GM23338 (cell line): ENCODE measurements around the gene KIF24. TPM values are rescaled to one million over a fixed set of nuclear protein-coding genes. Genes with fewer than 3 reads are reported as not detected.

Source experiments
- ATAC-seq: fragments of 200-7000 bp; cut with Tn5 transposase; 3 replicates; pipeline ENCODE4 v1.9.1; 2020
- DNase-seq: peaks from one replicate; pipeline ENCODE4 v3.0.0-alpha.2; 2015; ENCODE audit warnings: low spot score
- H2AFZ ChIP-seq: fragments of 200-600 bp; sonication (generic); 2 replicates; pipeline ENCODE4 v1.8.0; 2016; ENCODE audit warnings: antibody characterized with exemption, mild to moderate bottlenecking, moderate library complexity
- H3F3A ChIP-seq: fragments of 200-600 bp; sonication (generic); replicated peaks from 2 replicates; pipeline ENCODE4 v1.8.0; 2017; ENCODE audit warnings: antibody characterized with exemption, mixed run types, low read depth
- H3K27ac ChIP-seq: fragments of 200-600 bp; sonication (generic); 2 replicates; pipeline ENCODE4 v1.6.1; 2016; ENCODE audit warnings: low read depth
- H3K27me3 ChIP-seq: fragments of 200-600 bp; sonication (generic); 2 replicates; pipeline ENCODE4 v1.8.0; 2016; ENCODE audit warnings: mild to moderate bottlenecking, mixed run types, moderate library complexity; ENCODE audit not compliant: insufficient read depth
- H3K36me3 ChIP-seq: fragments of 200-600 bp; sonication (generic); 2 replicates; pipeline ENCODE4 v1.8.0; 2016; ENCODE audit warnings: mild to moderate bottlenecking; ENCODE audit not compliant: insufficient read depth
- H3K4me1 ChIP-seq: fragments of 200-600 bp; sonication (generic); 2 replicates; pipeline ENCODE4 v1.8.0; 2016; ENCODE audit warnings: mild to moderate bottlenecking, moderate library complexity; ENCODE audit not compliant: insufficient read depth
- H3K4me2 ChIP-seq: fragments of 200-600 bp; sonication (generic); 2 replicates; pipeline ENCODE4 v1.7.1; 2017; ENCODE audit warnings: mixed run types
- H3K4me3 ChIP-seq: fragments of 200-600 bp; sonication (generic); 2 replicates; pipeline ENCODE4 v1.6.1; 2016; ENCODE audit warnings: mixed run types
- H3K79me2 ChIP-seq: fragments of 200-600 bp; sonication (generic); replicated peaks from 2 replicates; pipeline ENCODE4 v1.8.0; 2017; ENCODE audit warnings: mild to moderate bottlenecking; ENCODE audit not compliant: insufficient read depth
- H3K9me2 ChIP-seq: fragments of 200-600 bp; sonication (generic); 2 replicates; pipeline ENCODE4 v1.8.0; 2017; ENCODE audit not compliant: insufficient read depth
- H4K20me1 ChIP-seq: fragments of 200-600 bp; sonication (generic); replicated peaks from 2 replicates; pipeline ENCODE4 v1.8.0; 2017; ENCODE audit warnings: mild to moderate bottlenecking; ENCODE audit not compliant: insufficient read depth
- H3K27ac Mint-ChIP-seq: 2 replicates; pipeline ENCODE4 v1.8.0; 2020; ENCODE audit warnings: inconsistent platforms, mild to moderate bottlenecking, moderate library complexity, mixed read lengths
- H3K27me3 Mint-ChIP-seq: 3 replicates; pipeline ENCODE4 v1.8.0; 2022; ENCODE audit warnings: low read depth, mild to moderate bottlenecking, moderate library complexity, mixed read lengths, inconsistent platforms; ENCODE audit not compliant: insufficient read depth, poor library complexity
- H3K36me3 Mint-ChIP-seq: 3 replicates; pipeline ENCODE4 v1.8.0; 2021; ENCODE audit warnings: low read depth, mild to moderate bottlenecking, inconsistent platforms, moderate library complexity, mixed read lengths
- H3K4me1 Mint-ChIP-seq: 3 replicates; pipeline ENCODE4 v1.8.0; 2020; ENCODE audit warnings: mild to moderate bottlenecking, inconsistent platforms, mixed read lengths
- H3K4me3 Mint-ChIP-seq: 3 replicates; pipeline ENCODE4 v1.8.0; 2021; ENCODE audit warnings: moderate library complexity, mild to moderate bottlenecking, inconsistent platforms, mixed read lengths
- H3K9me3 Mint-ChIP-seq: 3 replicates; pipeline ENCODE4 v1.8.0; 2020; ENCODE audit warnings: moderate library complexity, mild to moderate bottlenecking, inconsistent platforms, mixed read lengths
- CREB1 ChIP-seq: fragments of 250-450 bp; sonication (Bioruptor Pico); IDR thresholded peaks from 2 replicates; pipeline ENCODE4 v1.5.0; 2020; ENCODE audit warnings: low read depth, mild to moderate bottlenecking, moderate library complexity
- EZH2 ChIP-seq: fragments of 200-600 bp; sonication (generic); IDR thresholded peaks from one replicate; pipeline ENCODE4 v1.8.0; 2017; ENCODE audit warnings: antibody characterized with exemption, mild to moderate bottlenecking, low read depth; ENCODE audit not compliant: unreplicated experiment
- EZH2phosphoT487 ChIP-seq: fragments of 200-600 bp; sonication (generic); IDR thresholded peaks from one replicate; pipeline ENCODE4 v1.8.1; 2018; ENCODE audit warnings: antibody characterized with exemption; ENCODE audit not compliant: unreplicated experiment
- JUNB ChIP-seq: IDR thresholded peaks from one replicate; pipeline ENCODE4 v1.6.1; 2016; ENCODE audit warnings: antibody characterized with exemption; ENCODE audit not compliant: unreplicated experiment
- POLR2AphosphoS5 ChIP-seq: IDR thresholded peaks from 2 replicates; pipeline ENCODE4 v1.6.1; 2016; ENCODE audit warnings: antibody characterized with exemption, low read depth
- STAT1 ChIP-seq: IDR thresholded peaks from one replicate; pipeline ENCODE4 v1.6.1; 2016; ENCODE audit warnings: antibody characterized with exemption; ENCODE audit not compliant: unreplicated experiment
- ZNF114 ChIP-seq: fragments of 250-450 bp; sonication (Bioruptor Pico); IDR thresholded peaks from 2 replicates; pipeline ENCODE4 v1.5.0; 2020; ENCODE audit warnings: mild to moderate bottlenecking, moderate library complexity
- ZNF331 ChIP-seq: fragments of 250-450 bp; sonication (Bioruptor Pico); IDR thresholded peaks from 2 replicates; pipeline ENCODE4 v1.5.0; 2020; ENCODE audit warnings: low read depth, mild to moderate bottlenecking, moderate library complexity
- polyA plus RNA-seq: library from polyadenylated mRNA; unstranded; fragments of >200 nt; fragmentation: Nextera tagmentation; extraction: Ambion mirVana; gene quantifications from 2 replicates; pipeline ENCODE4 v1.2.1, GENCODE V29; 2016
- total RNA-seq: library from RNA; depleted of rRNA; stranded (reverse); fragments of >200 nt; shearing (Covaris generic); gene quantifications from 2 replicates; pipeline ENCODE4 v1.2.3, GENCODE V29; 2014
- TF ChIP-seq, protein P1 (sequence below), 2 experiments: fragments of 200-600 bp in 1 of 2; sonication (generic) in 1 of 2; conservative IDR thresholded peaks; 2 replicates each; pipeline versions ENCODE4 v1.5.1 to v1.6.1; 2016 to 2017; ENCODE audit warnings: antibody characterized with exemption in 2 of 2, low read depth in 2 of 2, mild to moderate bottlenecking in 2 of 2, moderate library complexity in 1 of 2
- TF ChIP-seq, protein P2 (sequence below): fragments of 250-450 bp; sonication (Bioruptor Pico); IDR thresholded peaks from 2 replicates; pipeline ENCODE4 v1.5.0; 2020; ENCODE audit warnings: mild to moderate bottlenecking, moderate library complexity
- TF ChIP-seq, protein P3 (sequence below): IDR thresholded peaks from 2 replicates; pipeline ENCODE4 v1.6.1; 2016; ENCODE audit warnings: antibody characterized with exemption

Gene KIF24
- total and polyA plus RNA-seq, 2 experiments from 2014 or later, result 1.3 to 4.4 TPM

DNA sequence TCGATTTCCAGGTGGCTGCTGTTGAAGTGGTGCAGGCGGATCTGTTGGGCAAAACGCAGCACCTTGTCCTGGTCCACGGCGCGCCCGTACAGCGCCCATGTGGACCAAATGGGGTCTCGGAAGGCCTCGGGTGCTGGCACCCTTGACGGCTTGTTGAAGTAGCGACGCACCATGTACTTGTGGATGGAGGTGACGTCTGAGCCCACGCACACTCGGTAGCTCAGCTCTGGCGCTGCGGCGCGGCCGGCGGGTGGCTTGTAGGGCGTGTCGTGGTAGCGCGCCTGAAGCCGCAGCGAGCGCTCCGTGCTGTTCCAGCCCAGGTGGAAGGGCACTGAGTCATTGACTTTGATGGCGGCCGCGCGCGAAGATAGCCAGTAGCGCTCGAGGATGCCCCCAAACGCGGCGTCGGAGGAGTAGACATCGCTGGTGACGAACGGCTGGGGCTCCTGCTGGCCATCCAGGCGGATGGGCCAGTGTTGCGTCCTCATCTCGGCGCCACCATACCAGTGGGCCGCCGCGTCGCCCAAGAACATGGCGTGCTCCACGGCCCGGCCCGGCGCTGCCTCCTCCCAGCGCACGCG, 42.9 kb upstream of the KIF24 start (continued):
- TF ChIP-seq CREB1 (no peak), EZH2 (no peak), JUNB (no peak), POLR2AphosphoS5 (no peak)
- TF ChIP-seq, protein P1, sequence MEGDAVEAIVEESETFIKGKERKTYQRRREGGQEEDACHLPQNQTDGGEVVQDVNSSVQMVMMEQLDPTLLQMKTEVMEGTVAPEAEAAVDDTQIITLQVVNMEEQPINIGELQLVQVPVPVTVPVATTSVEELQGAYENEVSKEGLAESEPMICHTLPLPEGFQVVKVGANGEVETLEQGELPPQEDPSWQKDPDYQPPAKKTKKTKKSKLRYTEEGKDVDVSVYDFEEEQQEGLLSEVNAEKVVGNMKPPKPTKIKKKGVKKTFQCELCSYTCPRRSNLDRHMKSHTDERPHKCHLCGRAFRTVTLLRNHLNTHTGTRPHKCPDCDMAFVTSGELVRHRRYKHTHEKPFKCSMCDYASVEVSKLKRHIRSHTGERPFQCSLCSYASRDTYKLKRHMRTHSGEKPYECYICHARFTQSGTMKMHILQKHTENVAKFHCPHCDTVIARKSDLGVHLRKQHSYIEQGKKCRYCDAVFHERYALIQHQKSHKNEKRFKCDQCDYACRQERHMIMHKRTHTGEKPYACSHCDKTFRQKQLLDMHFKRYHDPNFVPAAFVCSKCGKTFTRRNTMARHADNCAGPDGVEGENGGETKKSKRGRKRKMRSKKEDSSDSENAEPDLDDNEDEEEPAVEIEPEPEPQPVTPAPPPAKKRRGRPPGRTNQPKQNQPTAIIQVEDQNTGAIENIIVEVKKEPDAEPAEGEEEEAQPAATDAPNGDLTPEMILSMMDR (conservative IDR thresholded peaks at IDR 0.05; ENCODE audit: low read depth in 2 of 2), result no peak

DNA sequence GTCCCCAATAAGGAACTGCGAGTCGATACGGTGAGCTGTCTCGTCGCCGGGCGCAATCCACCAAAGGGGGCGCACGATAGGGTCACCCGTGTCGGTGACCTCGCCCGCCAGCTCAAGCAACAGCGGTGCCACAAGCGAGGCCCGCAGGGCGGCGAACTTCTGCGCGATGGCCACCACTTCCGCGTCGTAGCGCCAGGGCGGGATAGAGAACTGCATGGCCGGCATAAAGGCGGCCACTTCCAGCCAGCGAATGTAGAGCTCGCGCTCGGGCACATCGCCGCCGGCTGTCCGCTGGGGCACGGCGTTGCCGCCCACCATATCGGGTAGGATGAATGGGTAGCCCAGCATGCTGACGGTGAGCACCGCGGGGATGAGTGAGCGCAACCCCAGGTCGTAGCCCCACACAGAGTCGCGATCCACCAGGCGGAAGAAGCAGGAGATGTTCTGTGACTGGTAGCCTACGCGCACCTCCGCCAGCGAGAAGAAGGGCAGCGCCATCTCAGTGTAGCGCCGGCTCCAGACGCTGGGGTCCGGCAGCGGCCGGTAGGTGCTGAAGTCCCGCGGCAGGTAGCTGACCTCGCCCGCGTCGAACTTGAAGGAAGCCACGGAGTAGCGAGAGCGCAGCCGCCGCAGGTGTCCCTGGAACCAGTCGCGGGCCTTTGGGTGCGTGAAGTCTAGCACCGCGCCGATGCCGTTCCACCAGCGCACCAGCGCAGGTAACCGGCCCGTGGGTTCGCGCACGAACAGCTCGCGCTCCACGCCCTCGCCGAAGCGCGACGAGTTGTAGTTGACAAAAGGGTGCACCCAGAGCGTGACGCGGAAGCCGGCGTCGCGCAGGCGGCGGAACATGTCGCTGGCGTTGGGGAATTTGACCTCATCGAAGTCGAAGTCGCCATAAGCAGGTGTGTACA, 42.2 kb upstream of the KIF24 start:
- peaks cover 21% of the 10 kb centered on the region for H3K4me1 Mint-ChIP-seq
- ATAC-seq (no peak), DNase-seq (no peak)
- Histone ChIP-seq H3K4me3 (no peak overlapping the region), H2AFZ (no peak overlapping the region), H3K27me3 (0 out of 2 replicates have a peak, but pooled peaks cover 7% of the 10 kb centered on the region), H3F3A (no peaks in the 10 kb centered on the region), H3K9me2 (0 out of 2 replicates have a peak, but pooled peaks cover 3% of the 10 kb centered on the region), H3K79me2 (no peaks in the 10 kb centered on the region), H3K36me3 (no peaks in the 10 kb centered on the region), H3K27ac (no peak overlapping the region), H3K4me1 (peaks cover 19% of the 10 kb centered on the region), H3K4me2 (no peak overlapping the region), H4K20me1 (no peaks in the 10 kb centered on the region)
- H3K9me3 Mint-ChIP-seq, result peaks cover 22% of the 10 kb centered on the region
- H3K27ac Mint-ChIP-seq, result no peak overlapping the region
- H3K36me3 Mint-ChIP-seq, result peaks cover 51% of the 10 kb centered on the region
- H3K4me3 Mint-ChIP-seq, result no peak overlapping the region
- peaks cover 8% of the 10 kb centered on the region for H3K27me3 Mint-ChIP-seq
- TF ChIP-seq EZH2phosphoT487, result no peak
- no peak for TF ChIP-seq ZNF114
- TF ChIP-seq, protein P1 (conservative IDR thresholded peaks at IDR 0.05; ENCODE audit: low read depth in 2 of 2), result no peak
- TF ChIP-seq, protein P2, sequence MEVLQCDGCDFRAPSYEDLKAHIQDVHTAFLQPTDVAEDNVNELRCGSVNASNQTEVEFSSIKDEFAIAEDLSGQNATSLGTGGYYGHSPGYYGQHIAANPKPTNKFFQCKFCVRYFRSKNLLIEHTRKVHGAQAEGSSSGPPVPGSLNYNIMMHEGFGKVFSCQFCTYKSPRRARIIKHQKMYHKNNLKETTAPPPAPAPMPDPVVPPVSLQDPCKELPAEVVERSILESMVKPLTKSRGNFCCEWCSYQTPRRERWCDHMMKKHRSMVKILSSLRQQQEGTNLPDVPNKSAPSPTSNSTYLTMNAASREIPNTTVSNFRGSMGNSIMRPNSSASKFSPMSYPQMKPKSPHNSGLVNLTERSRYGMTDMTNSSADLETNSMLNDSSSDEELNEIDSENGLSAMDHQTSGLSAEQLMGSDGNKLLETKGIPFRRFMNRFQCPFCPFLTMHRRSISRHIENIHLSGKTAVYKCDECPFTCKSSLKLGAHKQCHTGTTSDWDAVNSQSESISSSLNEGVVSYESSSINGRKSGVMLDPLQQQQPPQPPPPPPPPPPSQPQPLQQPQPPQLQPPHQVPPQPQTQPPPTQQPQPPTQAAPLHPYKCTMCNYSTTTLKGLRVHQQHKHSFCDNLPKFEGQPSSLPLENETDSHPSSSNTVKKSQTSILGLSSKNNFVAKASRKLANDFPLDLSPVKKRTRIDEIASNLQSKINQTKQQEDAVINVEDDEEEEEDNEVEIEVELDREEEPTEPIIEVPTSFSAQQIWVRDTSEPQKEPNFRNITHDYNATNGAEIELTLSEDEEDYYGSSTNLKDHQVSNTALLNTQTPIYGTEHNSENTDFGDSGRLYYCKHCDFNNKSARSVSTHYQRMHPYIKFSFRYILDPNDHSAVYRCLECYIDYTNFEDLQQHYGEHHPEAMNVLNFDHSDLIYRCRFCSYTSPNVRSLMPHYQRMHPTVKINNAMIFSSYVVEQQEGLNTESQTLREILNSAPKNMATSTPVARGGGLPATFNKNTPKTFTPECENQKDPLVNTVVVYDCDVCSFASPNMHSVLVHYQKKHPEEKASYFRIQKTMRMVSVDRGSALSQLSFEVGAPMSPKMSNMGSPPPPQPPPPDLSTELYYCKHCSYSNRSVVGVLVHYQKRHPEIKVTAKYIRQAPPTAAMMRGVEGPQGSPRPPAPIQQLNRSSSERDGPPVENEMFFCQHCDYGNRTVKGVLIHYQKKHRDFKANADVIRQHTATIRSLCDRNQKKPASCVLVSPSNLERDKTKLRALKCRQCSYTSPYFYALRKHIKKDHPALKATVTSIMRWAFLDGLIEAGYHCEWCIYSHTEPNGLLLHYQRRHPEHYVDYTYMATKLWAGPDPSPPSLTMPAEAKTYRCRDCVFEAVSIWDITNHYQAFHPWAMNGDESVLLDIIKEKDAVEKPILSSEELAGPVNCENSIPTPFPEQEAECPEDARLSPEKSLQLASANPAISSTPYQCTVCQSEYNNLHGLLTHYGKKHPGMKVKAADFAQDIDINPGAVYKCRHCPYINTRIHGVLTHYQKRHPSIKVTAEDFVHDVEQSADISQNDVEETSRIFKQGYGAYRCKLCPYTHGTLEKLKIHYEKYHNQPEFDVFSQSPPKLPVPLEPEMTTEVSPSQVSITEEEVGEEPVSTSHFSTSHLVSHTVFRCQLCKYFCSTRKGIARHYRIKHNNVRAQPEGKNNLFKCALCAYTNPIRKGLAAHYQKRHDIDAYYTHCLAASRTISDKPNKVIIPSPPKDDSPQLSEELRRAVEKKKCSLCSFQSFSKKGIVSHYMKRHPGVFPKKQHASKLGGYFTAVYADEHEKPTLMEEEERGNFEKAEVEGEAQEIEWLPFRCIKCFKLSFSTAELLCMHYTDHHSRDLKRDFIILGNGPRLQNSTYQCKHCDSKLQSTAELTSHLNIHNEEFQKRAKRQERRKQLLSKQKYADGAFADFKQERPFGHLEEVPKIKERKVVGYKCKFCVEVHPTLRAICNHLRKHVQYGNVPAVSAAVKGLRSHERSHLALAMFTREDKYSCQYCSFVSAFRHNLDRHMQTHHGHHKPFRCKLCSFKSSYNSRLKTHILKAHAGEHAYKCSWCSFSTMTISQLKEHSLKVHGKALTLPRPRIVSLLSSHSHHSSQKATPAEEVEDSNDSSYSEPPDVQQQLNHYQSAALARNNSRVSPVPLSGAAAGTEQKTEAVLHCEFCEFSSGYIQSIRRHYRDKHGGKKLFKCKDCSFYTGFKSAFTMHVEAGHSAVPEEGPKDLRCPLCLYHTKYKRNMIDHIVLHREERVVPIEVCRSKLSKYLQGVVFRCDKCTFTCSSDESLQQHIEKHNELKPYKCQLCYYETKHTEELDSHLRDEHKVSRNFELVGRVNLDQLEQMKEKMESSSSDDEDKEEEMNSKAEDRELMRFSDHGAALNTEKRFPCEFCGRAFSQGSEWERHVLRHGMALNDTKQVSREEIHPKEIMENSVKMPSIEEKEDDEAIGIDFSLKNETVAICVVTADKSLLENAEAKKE (CRISPR knock-in tag), result no peak
- TF ChIP-seq JUNB, result no peak
- no peak for TF ChIP-seq ZNF331
- TF ChIP-seq CREB1, result no peak
- TF ChIP-seq EZH2, result no peak
- TF ChIP-seq, protein P3, sequence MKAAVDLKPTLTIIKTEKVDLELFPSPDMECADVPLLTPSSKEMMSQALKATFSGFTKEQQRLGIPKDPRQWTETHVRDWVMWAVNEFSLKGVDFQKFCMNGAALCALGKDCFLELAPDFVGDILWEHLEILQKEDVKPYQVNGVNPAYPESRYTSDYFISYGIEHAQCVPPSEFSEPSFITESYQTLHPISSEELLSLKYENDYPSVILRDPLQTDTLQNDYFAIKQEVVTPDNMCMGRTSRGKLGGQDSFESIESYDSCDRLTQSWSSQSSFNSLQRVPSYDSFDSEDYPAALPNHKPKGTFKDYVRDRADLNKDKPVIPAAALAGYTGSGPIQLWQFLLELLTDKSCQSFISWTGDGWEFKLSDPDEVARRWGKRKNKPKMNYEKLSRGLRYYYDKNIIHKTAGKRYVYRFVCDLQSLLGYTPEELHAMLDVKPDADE, result no peak
- no peak for TF ChIP-seq STAT1
